ENCODE results near the gene GSE1. TPM values are rescaled to one million over a fixed set of nuclear protein-coding genes. Genes with fewer than 3 reads are reported as not detected.
A peak's percentile ranks its signal among the peaks of the same experiment; 100 is the strongest.

GSE1 gene
- polyA plus RNA-seq (ENCODE audit: insufficient read length in 3 of 3): 10 to 100 TPM; 62.2 to 81.9 (median 73.5) TPM
- long read RNA-seq, donor 1, full-length matches to known transcripts: 1 of 1 reads
- long read RNA-seq, donor 1, partial matches to known transcripts: 0 of 1 reads
- long read RNA-seq, donor 1, other reads (novel, unspliced or antisense): 0 of 1 reads
- long read RNA-seq, donor 2, partial matches to known transcripts: 5 of 5 reads
- long read RNA-seq, donor 2, other reads (novel, unspliced or antisense): 0 of 5 reads
- long read RNA-seq, donor 3, full-length matches to known transcripts: 2 of 50 reads
- long read RNA-seq, donor 3, partial matches to known transcripts: 6 of 50 reads
- long read RNA-seq, donor 3, other reads (novel, unspliced or antisense): 42 of 50 reads
- long read RNA-seq, donor 4, full-length matches to known transcripts: 3 of 3 reads
- long read RNA-seq, donor 4, partial matches to known transcripts: 0 of 3 reads
- long read RNA-seq, donor 4, other reads (novel, unspliced or antisense): 0 of 3 reads
- long read RNA-seq, donor 5: 0 reads
- long read RNA-seq, donor 6, partial matches to known transcripts: 5 of 6 reads
- long read RNA-seq, donor 6, other reads (novel, unspliced or antisense): 0 of 6 reads
- long read RNA-seq, donor 7, partial matches to known transcripts: 48 of 49 reads
- long read RNA-seq, donor 7, other reads (novel, unspliced or antisense): 0 of 49 reads
- long read RNA-seq, donor 8: 0 reads
- long read RNA-seq, donor 9, partial matches to known transcripts: 0 of 2 reads
- long read RNA-seq, donor 9, other reads (novel, unspliced or antisense): 0 of 2 reads
- long read RNA-seq, donor 10: 0 reads
- long read RNA-seq, donor 11: 0 reads
- long read RNA-seq, donor 12, partial matches to known transcripts: 8 of 8 reads
- long read RNA-seq, donor 12, other reads (novel, unspliced or antisense): 0 of 8 reads
- long read RNA-seq, donor 13: 0 reads
- long read RNA-seq, donor 14: 0 reads
- long read RNA-seq, donor 15: 0 reads
- long read RNA-seq, donor 16, full-length matches to known transcripts: 8 of 92 reads
- long read RNA-seq, donor 16, partial matches to known transcripts: 84 of 92 reads
- long read RNA-seq, donor 16, other reads (novel, unspliced or antisense): 0 of 92 reads

DNA sequence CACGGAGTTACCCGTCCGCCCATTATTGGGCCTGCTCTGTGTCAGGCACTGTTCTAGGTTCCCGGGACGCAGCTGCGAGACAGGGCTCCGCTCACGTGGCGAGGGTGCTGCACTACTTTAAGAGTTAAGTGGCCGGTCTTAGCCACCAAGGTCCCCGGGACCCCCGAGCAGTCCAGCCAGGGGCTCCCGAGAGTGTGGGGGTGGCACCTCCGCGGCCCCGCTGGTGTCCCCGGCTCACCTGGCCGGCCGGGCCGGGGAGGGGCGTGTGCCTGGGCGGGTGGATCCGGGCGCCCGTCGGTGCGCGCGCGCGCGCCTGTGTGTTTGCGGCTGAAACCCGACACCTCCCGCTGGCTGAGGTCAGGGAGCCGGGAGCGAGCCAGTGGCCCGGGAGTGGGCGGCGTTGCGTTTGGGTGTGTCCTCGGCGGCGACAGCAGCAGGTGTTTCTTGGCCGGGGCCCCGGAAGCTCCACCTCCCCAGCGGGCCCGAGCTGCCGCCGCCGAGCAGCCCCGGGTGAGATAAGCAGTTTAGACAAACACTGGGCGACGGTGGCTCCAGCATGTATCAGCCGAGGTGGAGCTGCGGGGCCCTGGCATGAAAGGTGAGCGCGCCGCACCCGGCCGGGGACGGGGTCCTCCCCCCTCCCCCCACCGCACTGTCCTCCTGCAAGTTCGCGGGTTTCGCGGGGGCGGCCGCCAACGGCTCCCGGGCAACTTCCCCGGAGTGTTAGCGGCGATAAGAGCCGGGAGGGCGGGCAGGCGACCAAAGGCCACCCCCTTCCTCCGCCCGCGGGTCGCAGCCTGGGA is at the start of gene GSE1:
Gene GSE1, plus strand, starts transcription at position 522 of the 803 bp plus-strand sequence. Its CDS starts 70 bp downstream, at position 592.
- peak in 8 of 11 donors; percentile 80 to 90 (median 84) for DNase-seq (ENCODE audit: extremely low read depth in 1 of 11, low read depth in 9 of 11, low spot score in 4 of 11)

DNA sequence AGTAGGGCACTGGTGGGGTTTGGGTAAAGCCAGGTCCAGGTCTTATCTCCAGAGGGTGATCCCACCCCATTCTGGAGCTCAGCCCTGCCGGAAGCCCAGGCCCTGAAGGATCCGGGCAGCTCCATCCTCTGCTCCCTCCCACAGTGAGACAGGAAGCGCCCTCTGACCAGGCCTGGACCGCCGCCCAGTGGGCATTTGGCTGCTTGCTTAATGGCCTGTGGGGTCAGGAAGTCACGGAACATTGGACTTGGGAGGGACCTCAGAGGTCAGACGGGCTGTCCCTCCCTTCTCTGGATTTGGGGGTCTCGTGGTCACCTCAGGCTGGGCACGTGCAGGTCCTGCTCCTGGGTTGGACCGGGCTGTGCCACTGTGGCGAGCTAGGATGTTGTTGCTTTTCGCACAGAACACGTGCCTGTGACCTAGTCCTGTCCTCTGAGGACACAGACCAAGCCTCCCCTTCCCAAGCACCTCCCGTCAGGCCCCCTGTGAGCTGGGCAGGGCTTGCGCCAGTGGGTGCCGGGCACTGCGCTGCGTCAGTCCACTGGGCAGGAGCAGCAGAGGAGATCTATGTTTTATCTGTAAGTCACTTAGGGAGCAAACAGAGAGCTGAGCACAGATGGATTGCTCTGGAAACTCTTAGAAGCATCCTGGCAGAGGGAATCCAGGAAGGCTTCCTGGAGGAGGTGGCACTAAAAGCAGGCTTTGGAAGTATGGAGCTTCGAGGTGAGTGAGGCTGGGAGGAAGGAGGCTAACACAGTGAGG is 49.4 kb upstream of the GSE1 start:
- DNase-seq (ENCODE audit: extremely low read depth in 1 of 11, low read depth in 9 of 11, low spot score in 4 of 11): no peak

DNA sequence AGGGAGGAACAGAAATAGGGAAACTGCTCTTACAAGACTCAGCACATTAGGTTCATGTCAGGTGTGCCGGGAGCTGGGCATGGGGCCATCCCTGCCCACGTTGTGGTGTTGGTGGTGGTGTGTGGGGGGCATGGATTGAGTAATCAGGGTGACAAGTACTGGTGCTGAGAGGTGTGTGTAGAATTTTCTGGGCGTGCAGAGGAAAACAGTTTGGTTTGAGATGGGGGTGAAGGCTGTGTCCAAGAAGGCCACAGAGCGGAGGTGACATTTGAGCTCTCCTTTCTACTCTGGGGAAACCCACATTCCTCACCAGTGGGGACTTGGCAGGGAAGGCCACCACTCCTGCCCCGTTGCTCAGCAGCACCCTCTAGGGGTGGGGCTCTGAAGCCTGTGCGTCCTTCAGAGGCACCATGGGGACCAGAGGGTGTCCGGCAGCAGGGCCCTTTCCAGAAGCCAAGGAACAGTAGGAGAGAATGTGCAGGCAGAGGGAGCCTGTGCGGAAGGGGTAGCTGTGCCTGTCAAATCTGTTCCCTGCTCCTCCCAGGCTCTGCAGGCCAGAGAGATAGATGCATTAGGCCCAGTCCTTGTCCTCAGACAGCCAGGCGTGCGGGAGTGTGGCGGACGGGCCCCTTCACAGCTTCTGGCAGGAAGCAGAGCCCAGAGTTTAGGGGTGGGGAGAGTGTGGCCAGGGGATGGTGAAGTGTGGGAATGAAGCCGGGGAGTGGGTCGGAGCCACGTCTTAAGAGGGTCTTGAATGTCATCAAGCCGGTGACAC is 48.7 kb upstream of the GSE1 start:
- DNase-seq (ENCODE audit: extremely low read depth in 1 of 11, low read depth in 9 of 11, low spot score in 4 of 11): no peak

DNA sequence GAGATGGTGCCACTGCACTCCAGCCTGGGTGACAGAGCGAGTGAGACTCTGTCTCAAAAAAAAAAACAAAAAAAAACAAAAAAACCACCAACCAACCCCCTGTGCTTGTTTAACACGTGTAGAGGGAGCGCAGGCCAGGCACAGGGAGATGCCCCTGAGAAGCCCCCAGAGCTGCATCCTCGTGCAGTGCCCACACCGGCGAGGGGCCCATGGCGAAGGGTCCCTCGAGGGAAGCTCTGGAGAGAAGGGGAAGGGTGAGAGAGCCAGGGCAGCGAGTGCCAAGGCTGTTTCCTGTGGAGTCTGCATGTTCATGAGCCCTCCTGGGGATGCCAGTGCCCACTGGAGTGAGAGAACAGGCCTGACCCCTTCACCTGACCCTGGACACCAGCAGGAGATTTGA is 47.8 kb upstream of the GSE1 start:
- no peak for DNase-seq (ENCODE audit: extremely low read depth in 1 of 11, low read depth in 9 of 11, low spot score in 4 of 11)

DNA sequence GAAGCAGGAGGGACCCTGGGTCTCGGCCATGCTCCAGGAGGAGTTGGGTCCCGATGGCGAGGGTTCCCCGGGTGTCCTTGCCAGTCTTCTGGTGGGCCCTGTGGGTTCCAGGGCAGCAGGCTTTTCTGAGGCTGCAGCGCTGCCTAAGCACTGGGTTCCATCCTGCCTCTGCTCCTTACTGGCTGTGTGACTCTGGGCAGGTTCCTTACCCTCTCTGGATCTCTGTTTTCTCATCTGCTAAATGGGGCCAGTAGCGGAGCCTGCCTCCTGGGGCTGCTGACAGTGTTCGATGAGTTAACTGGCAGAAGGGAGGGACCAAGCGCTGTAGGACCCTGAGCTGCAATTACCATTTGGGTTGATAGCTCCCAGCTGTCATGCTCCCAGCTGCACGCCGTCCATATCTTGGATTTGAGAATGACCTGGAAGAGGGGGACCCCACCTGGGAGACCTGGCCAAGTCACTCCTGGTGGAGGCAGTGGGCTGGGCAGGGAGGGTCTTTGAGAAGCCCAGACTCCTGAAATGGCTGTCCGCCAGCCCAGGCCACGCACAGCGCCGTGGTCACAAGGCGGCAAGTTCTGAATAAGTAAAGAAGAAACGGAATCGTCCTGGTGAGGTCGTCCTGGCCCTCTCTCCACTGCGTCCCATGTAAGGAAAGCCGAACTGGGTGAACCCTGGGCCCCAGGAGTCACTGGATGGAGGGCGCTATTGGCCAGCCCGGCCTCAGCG is 47.2 kb upstream of the GSE1 start:
- DNase-seq (ENCODE audit: extremely low read depth in 1 of 11, low read depth in 9 of 11, low spot score in 4 of 11): no peak

DNA sequence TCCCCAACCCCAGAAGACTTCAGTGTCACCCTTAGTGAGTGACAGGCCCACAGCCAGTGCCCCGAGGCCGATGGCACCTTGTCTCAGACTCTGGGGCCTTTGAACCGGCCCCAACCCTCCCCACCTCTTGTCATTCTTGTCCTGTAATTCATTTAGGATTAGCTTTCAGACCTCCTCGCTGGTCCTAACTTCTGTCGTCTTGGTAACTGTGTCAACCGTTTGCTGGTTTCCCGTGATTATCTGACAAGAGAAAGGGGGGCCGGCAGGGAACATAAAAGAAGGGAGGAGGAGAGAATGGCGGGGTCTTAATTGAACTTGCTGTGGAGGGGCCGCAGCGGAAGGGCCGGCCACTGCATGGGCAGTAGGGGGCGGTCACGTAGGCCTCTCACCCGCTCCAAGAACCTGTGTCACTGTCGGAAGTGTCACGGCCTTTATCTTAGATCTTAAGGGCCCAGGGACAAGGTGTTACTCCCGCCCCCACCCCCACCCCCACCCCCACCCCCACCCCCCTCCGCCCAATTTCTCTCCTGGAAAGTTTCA is 46.5 kb upstream of the GSE1 start:
- DNase-seq (ENCODE audit: extremely low read depth in 1 of 11, low read depth in 9 of 11, low spot score in 4 of 11): no peak

DNA sequence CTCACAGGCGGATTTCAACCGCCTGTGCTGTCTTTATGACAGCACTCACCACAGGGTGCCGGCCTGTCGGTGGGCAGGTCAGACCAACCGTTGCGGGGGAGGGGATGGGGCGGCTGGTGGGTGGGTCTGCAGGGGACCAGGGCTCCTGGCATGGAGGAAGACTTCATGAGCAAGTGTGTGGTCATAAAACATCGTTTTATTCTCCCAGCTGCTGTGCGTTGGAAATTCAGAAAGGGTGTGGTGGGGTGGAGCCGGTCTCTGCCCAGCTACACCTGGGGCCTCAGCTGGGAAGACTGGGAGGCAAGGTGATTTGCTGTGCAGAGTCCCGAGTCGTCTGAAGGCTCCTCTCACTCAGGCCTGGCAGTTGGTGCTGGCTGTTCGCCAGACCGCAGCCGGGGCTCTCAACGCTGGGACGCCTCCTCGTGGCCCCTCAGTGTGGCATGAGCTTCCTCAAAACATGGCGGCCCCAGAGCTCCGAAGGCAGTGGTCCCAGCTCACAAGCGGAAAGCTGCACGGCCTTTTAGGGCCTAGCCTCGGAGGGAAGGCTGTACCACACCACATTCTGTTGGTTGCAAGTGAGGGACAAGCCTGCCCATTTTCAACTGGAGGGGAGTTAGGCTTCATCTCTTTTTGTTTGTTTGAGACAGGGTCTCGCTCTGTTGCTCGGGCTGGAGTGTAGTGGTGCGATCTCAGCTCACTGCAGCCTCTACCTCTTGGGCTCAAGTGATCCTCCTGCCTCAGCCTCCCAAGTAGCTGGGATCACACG is 45.8 kb upstream of the GSE1 start:
- DNase-seq (ENCODE audit: extremely low read depth in 1 of 11, low read depth in 9 of 11, low spot score in 4 of 11): no peak

DNA sequence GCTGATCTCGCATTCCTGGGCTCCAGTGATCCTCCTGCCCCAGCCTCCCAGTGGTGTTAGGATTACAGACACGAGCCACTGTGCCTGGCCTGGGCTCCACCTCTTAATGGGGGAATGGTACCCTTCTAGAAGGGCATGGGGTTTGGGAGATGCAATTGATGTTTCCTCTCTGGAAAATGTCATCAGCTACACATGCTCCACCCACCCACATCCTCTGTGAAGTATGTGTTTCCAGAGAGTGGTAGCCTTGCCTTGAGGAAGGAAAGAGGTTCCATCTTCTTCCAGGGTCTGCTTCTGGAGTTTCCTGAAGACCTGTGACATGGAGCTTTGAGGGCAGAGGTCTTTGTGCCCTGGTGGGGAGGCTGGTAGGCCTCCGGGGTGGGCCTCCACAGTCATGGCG is 45.2 kb upstream of the GSE1 start:
- no peak for DNase-seq (ENCODE audit: extremely low read depth in 1 of 11, low read depth in 9 of 11, low spot score in 4 of 11)

DNA sequence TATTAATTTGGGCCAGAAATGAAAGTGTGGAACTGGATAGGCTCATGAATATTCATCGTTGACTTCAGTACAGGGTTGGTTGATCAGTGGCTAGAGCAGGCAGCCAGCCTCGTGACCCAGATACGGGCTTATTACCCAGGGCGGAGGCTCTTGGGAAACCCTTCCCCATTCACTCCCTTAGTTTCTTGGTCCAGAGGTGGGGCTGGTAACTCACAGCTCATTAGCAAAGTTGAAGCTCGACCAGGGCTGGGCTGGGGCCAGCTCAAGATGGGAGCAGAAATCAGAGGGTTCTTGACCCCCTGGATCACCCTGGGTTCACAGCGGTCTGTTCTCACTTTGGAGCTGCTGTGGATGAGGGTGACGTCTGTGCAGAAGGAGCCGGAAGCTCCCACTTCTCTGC is 44.6 kb upstream of the GSE1 start:
- DNase-seq (ENCODE audit: extremely low read depth in 1 of 11, low read depth in 9 of 11, low spot score in 4 of 11): no peak

DNA sequence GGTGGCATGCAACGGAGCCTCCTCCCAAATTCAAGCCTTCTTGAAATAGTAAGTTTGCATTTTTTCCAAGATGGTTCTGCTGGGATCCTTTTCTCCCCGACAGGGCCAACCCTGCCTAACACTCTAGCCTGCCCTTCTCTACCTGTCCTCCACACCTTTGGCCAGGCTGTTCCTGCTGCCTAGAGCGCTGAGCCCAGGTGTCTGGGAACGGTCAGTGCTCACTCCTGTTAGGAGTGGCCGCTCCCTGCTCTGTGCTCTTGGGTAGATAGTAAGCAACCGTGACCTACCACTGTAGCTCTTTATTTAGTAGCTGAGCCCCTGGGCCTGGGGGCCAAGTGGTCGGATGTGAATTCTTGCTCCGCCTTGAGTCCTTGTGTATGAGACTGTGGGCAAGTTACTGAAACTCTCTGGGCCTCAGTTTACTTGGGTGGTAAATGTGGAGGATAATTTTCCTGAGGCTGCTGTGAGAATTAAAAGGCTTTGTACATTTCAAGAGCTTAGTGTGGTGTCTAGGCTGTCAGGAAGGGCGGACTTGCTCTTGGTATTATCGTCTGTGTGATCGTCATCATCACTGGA is 44.0 kb upstream of the GSE1 start:
- DNase-seq (ENCODE audit: extremely low read depth in 1 of 11, low read depth in 9 of 11, low spot score in 4 of 11): no peak

DNA sequence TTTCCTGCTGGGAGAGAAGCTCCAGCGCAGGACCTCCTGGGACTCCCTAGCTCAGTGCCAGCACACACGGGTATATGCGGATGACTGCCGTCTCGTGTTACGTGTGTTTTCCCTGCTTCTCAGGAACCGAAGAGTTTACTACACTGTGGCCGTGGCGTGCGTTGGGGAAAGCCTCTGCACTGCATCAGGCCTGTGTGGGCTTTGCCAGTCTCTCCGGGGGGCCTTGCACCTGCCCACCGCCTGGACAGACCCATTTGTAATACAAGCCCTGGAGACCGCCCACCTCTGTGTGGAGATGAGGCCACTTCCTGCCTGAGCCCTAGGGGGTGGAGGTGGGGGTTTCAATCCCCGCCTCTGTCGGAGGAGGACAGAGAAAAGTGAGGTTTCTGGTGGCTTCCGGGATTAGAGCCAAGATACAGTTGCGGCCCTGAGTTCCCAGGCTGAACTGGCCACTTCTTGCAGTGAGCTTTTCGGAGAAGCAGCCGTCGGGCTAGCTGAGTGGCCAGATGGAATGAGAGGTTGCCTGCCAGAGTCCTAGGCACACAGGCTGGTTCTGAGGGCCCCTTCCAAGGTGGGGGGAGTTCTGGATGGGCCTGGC is 43.4 kb upstream of the GSE1 start:
- DNase-seq (ENCODE audit: extremely low read depth in 1 of 11, low read depth in 9 of 11, low spot score in 4 of 11): no peak

DNA sequence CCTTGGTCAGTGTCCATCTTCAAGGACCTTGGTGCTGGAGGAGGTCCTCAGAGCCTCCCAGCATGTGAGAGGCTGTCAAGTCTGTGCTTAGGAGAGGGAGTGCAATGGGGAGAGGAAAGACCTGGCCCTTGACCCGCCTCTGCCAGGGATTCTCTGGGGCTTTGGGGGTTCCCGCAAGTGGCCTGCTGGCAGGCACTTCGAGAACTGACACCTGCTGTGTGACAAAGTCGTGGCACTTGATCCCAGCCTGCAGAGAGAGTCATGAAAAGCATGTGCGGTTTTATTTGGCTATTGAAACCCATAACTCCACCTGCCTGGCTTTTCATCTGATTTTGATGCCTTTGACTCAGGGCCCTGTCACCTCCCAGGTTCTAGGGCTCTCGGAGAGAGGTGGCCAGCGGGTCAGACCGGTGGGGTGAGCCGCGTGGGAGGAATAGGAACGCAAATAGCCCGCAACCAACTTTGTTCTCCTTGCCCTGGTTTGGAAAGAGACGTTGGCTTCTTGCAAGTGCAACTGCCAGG is 42.8 kb upstream of the GSE1 start:
- DNase-seq (ENCODE audit: extremely low read depth in 1 of 11, low read depth in 9 of 11, low spot score in 4 of 11): no peak

DNA sequence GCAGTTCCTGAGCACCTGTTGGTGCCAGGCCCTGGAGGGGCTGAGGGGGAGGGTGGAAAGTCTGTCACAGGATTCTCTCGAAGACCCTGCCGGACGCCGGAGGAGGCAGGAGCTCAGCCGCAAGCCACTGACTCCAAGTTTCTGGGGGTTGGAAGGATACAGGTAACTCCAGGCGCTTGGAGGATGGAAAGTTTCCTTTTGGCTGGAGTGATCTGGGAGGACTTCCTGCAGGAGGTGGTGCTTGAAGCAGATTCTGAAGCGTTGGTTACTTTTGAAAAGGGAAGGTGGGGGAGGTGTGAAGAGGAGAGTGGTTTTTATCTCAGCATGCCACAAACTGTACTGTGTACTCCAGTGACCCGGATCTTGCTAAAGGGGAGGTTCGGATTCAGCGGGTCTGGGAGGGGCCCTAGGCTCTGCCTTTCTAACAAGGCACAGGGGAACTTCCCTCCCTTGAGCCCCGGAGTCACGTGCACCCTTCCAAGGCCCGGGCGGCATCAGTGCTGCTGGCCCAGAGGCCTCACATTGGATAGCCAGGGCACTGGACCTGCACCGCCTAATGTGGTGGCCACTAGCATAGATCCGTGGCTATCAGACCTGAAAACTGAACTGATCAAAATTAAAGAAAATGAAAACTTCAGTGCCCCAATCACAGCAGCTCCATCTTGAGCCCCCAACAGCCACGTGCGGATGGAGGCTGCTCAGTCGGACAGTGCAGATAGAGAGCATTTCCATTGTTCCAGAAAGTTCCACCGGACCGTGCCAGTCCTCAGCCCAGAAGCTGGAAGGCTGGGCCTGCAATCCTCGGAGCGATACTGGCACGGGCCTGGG is 42.2 kb upstream of the GSE1 start:
- DNase-seq (ENCODE audit: extremely low read depth in 1 of 11, low read depth in 9 of 11, low spot score in 4 of 11): no peak

DNA sequence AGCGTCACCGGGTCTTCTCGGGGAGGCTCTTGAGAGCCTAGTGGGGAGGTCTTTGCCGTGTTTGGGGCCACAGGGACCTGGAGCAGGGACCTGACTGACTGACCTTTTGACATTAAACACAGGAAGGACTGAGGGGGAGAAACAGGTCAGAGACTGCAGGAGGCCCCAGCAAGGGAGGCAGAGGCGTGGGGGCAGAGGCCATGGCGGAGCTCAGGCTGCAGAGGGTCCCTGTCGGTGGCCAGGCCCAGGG is 41.6 kb upstream of the GSE1 start:
- DNase-seq (ENCODE audit: extremely low read depth in 1 of 11, low read depth in 9 of 11, low spot score in 4 of 11): no peak
